IPS-NIHi11 (cell line): Measurements from ENCODE around the gene FREM1.
A peak's percentile ranks its signal among the peaks of the same experiment; 100 is the strongest.

Source experiments
- DNase-seq: peaks from one replicate; pipeline ENCODE4 v3.0.0; 2012; ENCODE audit warnings: mixed read lengths, low spot score

The FREM1 gene

GRCh38 chr9:14705079-14705478 lies 205.1 kb downstream of the FREM1 start:
- DNase-seq, result no peak

- no peak for DNase-seq
Measured at GRCh38 chr9:14704281-14704680, 205.9 kb downstream of the FREM1 start.

GRCh38 chr9:14702200-14702720 lies 208.0 kb downstream of the FREM1 start:
- DNase-seq, result no peak

- DNase-seq, result peak; percentile 74
Measured at GRCh38 chr9:14693251-14693861, 216.9 kb downstream of the FREM1 start, which contains the start of gene ZDHHC21. Gene ZDHHC21 (minus strand): TSS chr9:14693432. CDS start chr9:14674340, 19,092 bp downstream.

GRCh38 chr9:14692470-14693250 lies 217.6 kb downstream of the FREM1 start:
- peak; percentile 3 for DNase-seq

GRCh38 chr9:14690948-14691730 lies 219.1 kb downstream of the FREM1 start:
- no peak for DNase-seq

GRCh38 chr9:14687042-14687719 lies 223.0 kb downstream of the FREM1 start:
- no peak for DNase-seq

GRCh38 chr9:14686168-14686567 lies 224.1 kb downstream of the FREM1 start:
- DNase-seq, result no peak
